MCF 10A (cell line): ENCODE results near the gene RAB29. TPM values are rescaled to one million over a fixed set of nuclear protein-coding genes. Genes with fewer than 3 reads are reported as not detected.
"Not testable (repeated sequence)": the region's sequence is repeated elsewhere in the genome, so short reads cannot be mapped to it uniquely, and the experiment has no call there.

Experiments used
- Bru-seq: library from RNA; stranded (reverse); fragments of 400-500 nt; gene quantifications from one replicate; lab custom pipeline; 2021; lab: Mats Ljungman, UMichigan
- BruChase-seq, 2 experiments: library from RNA; stranded (reverse); fragments of 400-500 nt; gene quantifications; one replicate each; lab custom pipeline; 2021; lab: Mats Ljungman, UMichigan
- BruUV-seq: library from RNA; stranded (reverse); fragments of 400-500 nt; replicated peaks from 2 replicates; lab custom pipeline; 2021; lab: Mats Ljungman, UMichigan
- CTCF ChIA-PET: fragments of 300-600 bp; sonication (Branson Sonifier 250); formaldehyde crosslinking; extraction: SDS; loops from one replicate; lab custom pipeline; 2021; ENCODE audit warnings: antibody characterized with exemption, inconsistent platforms; lab: Yijun Ruan, JAX
- POLR2A ChIA-PET: fragments of 300-600, 350-650 bp; sonication (Branson Sonifier 250); formaldehyde crosslinking; extraction: SDS; loops from one replicate; lab custom pipeline; 2020; ENCODE audit warnings: antibody characterized with exemption, inconsistent platforms; lab: Yijun Ruan, JAX
- DNase-seq: peaks from one replicate; pipeline ENCODE4 v3.0.0-alpha.2; 2018; ENCODE audit not compliant: unreplicated experiment
- H3K27ac Mint-ChIP-seq: one replicate; pipeline ENCODE4 v1.8.0; 2022; ENCODE audit warnings: mild to moderate bottlenecking, low read depth, mixed read lengths; ENCODE audit not compliant: unreplicated experiment
- H3K27me3 Mint-ChIP-seq: one replicate; pipeline ENCODE4 v1.8.0; 2022; ENCODE audit warnings: mixed read lengths; ENCODE audit not compliant: insufficient read depth, unreplicated experiment
- H3K36me3 Mint-ChIP-seq: one replicate; pipeline ENCODE4 v1.8.0; 2022; ENCODE audit warnings: mild to moderate bottlenecking, moderate library complexity, mixed read lengths; ENCODE audit not compliant: insufficient read depth, unreplicated experiment
- H3K4me1 Mint-ChIP-seq: one replicate; pipeline ENCODE4 v1.8.0; 2022; ENCODE audit warnings: mixed read lengths; ENCODE audit not compliant: insufficient read depth, unreplicated experiment
- H3K4me3 Mint-ChIP-seq: one replicate; pipeline ENCODE4 v1.8.0; 2022; ENCODE audit warnings: mild to moderate bottlenecking, moderate library complexity, mixed read lengths; ENCODE audit not compliant: unreplicated experiment
- H3K9me3 Mint-ChIP-seq: one replicate; pipeline ENCODE4 v1.8.0; 2022; ENCODE audit warnings: mixed read lengths; ENCODE audit not compliant: unreplicated experiment
- CTCF ChIP-seq: fragments of 200-600 bp; IDR thresholded peaks from one replicate; pipeline ENCODE4 v1.8.0; 2022; ENCODE audit warnings: antibody characterized with exemption, mild to moderate bottlenecking; ENCODE audit not compliant: unreplicated experiment
- intact Hi-C: fragments of 100-400 bp; cut with micrococcal nuclease; formaldehyde crosslinking; loops from 2 replicates; pipeline ENCODE4 v1.14.1; 2022
- long read RNA-seq: library from polyadenylated mRNA; stranded (forward); transcript quantifications from one replicate; pipeline ENCODE4 v2.0.0, GENCODE V29; 2022
- total RNA-seq: library from RNA; stranded (reverse); gene quantifications from 2 replicates; pipeline ENCODE4 v1.2.3, GENCODE V29; 2022

RAB29 gene
- total RNA-seq (33.6 and 44.8 TPM in 2 replicates), Bru-seq, nascent RNA (percentile 88 among the genes with signal in this experiment), BruChase-seq, experiment 1, labeled RNA remaining after a 6-hour chase (percentile 98 among the genes with signal in this experiment), BruChase-seq, experiment 2, labeled RNA remaining after a 2-hour chase (percentile 95 among the genes with signal in this experiment)
- long read RNA-seq, transcript RAB29-203 (5 exons, 1,157 nt), result major isoform, 25 of 83 reads
- long read RNA-seq, transcript RAB29-201 (6 exons, 1,723 nt), result minor isoform, 14 of 83 reads
- long read RNA-seq, partial matches to known transcripts, result 12 of 83 reads
- long read RNA-seq, other reads (novel, unspliced or antisense), result 22 of 83 reads

- no peaks in the 10 kb centered on the region for H3K27me3 Mint-ChIP-seq
- ChIA-PET POLR2A (interaction anchor here (0.6 to 6.2 kb wide), 23 partner anchors 9 to 143 kb away, joined by 3 to 58 read pairs (median 7); partner anchors contain the start of genes ELK4, NUCKS1, SLC41A1 and SLC45A3), CTCF (interaction anchor here (0.5 to 2.5 kb wide), 10 partner anchors 15 to 202 kb away, joined by 3 to 12 read pairs (median 4); no protein-coding TSS in a partner anchor)
- TF ChIP-seq CTCF, result no peak
- H3K27ac Mint-ChIP-seq, result peak within 1 kb of the TSS; percentile 89
- no TSS peak for BruUV-seq
- peak; percentile 95 for DNase-seq
- H3K4me3 Mint-ChIP-seq, result peak within 1 kb of the TSS; percentile 88
- no peaks in the 10 kb centered on the region for H3K9me3 Mint-ChIP-seq
- intact Hi-C loops, result loop anchor here (2.0 to 10.0 kb wide), 2 partner anchors 64 to 120 kb away; no protein-coding TSS in a partner anchor
- H3K4me1 Mint-ChIP-seq, result peaks cover 31% of the 10 kb centered on the region
- peaks cover 6% of the 10 kb centered on the region for H3K36me3 Mint-ChIP-seq
These were observed at the start of gene RAB29 for GRCh38 chr1:205775015-205775716. Gene RAB29 (minus strand): TSS chr1:205775482. CDS start chr1:205774956, 526 bp downstream.

- intact Hi-C loops, result no loop called here
- Mint-ChIP-seq H3K9me3 (no peaks in the 10 kb centered on the region), H3K27me3 (peaks cover 31% of the 10 kb centered on the region), H3K4me1 (no peaks in the 10 kb centered on the region), H3K4me3 (no peak overlapping the region), H3K36me3 (no peaks in the 10 kb centered on the region), H3K27ac (no peak overlapping the region)
- ChIA-PET POLR2A (interaction anchor here (1.0 kb wide), 1 partner anchor 19 kb away, joined by 5 read pairs; no protein-coding TSS in a partner anchor), CTCF (interaction anchor here (0.6 to 5.7 kb wide), 3 partner anchors 32 to 52 kb away, joined by 3 to 24 read pairs (median 6); no protein-coding TSS in a partner anchor)
- no peak for TF ChIP-seq CTCF
- BruUV-seq, result no TSS peak
- DNase-seq, result no peak
These were observed 48.9 kb upstream of the RAB29 start for GRCh38 chr1:205824180-205824579.

GRCh38 chr1:205823260-205823659 is 48.0 kb upstream of the RAB29 start:
- H3K4me3 Mint-ChIP-seq, H3K9me3 Mint-ChIP-seq, H3K36me3 Mint-ChIP-seq, POLR2A ChIA-PET, DNase-seq, H3K4me1 Mint-ChIP-seq, intact Hi-C loops, H3K27ac Mint-ChIP-seq, BruUV-seq: not testable (repeated sequence)
- H3K27me3 Mint-ChIP-seq, result peaks cover 27% of the 10 kb centered on the region
- CTCF ChIA-PET, result interaction anchor here (0.6 to 5.7 kb wide), 2 partner anchors 31 to 53 kb away, joined by 6 to 24 read pairs; no protein-coding TSS in a partner anchor

- no peak for TF ChIP-seq CTCF
- ChIA-PET CTCF (no interaction called here), POLR2A (interaction anchor here (0.5 kb wide), 1 partner anchor 84 kb away, joined by 3 read pairs; no protein-coding TSS in a partner anchor)
- BruUV-seq, result no TSS peak
- H3K9me3 Mint-ChIP-seq, result no peaks in the 10 kb centered on the region
- intact Hi-C loops, result no loop called here
- no peak overlapping the region for H3K27ac Mint-ChIP-seq
- no peaks in the 10 kb centered on the region for H3K36me3 Mint-ChIP-seq
- H3K4me3 Mint-ChIP-seq, result no peak overlapping the region
- H3K4me1 Mint-ChIP-seq, result no peaks in the 10 kb centered on the region
- H3K27me3 Mint-ChIP-seq, result peaks cover 19% of the 10 kb centered on the region
- no peak for DNase-seq
These were observed 47.1 kb upstream of the RAB29 start for GRCh38 chr1:205822397-205822796.
